GM19372 (cell line): ENCODE data around the gene CRACR2A.

Experiments
- ATAC-seq: cut with Tn5 transposase; IDR thresholded peaks from one replicate; pipeline ENCODE4 v1.9.1; 2021; ENCODE audit warnings: mild to moderate bottlenecking, low read depth, moderate library complexity; ENCODE audit not compliant: unreplicated experiment

The CRACR2A gene

DNA sequence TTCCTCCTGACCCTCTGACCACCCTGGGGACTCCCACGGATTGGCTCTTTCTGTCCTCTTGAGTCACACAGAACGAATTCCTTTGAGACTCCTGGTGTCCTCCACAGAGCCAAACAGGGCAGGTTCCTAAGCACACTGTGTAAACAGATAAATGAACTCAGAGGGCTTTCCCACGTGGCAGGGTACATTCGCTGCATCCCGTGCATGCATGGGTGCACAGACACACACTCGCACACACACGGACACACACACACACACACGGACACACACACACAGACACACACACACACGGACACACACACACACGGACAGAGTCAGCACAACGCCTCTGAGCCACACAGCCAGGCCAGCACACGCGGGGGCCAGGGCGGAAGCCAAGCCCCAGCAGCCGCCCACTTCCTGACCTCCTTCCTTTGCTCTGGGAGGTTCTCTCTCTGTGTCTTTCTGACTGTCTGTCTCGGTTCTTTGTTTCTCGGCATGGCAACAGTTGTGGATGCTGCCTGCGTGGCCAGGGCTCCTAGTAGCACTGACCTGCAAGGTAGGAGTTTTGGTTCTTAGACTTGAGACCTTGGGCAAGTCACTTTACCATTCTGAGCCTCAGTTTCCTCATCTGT is 706 bp downstream of the CRACR2A start:
- peak; percentile 70 for ATAC-seq

- no peak for ATAC-seq
Observed at GRCh38 chr12:3751151-3752095, 1.5 kb downstream of the CRACR2A start.

DNA sequence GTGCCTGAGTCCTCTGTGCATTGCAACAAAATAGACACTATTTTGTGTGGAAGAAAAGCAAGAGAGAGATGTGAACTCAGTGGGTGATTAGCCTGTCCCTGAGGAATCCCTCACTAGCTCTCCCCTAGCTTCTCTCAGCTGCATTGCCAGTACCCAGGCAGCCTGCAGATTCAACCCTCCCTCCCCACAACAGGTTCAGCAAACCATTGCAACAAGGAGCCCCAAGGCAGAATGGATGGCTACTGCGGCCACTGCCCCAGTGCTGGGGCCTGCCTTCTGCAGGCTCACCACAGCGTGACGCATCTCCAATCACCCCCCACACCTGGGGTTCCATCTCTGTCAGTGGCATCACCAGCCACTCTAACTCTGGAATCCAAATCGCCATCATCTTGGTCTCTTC is 2.3 kb downstream of the CRACR2A start:
- no peak for ATAC-seq

DNA sequence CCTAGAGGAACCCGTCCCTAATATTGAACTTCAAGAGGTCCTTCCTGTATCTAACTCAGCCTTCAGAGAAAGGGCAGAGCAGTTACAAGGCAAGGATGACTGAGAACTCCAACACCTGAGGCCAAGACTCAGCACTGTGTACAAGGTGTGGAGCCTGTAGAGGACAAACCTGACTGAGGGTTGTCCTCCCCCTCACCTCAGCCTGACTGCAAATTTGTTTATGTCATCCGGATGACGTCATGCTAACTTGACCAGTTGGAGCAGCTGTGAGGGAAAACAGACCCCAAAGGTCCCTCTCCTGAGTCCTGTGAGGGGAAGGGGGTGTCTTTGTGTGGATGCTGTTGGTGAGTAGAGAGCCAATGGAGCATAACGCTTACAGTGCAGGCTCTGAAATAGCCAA is 4.3 kb downstream of the CRACR2A start:
- ATAC-seq = no peak

DNA sequence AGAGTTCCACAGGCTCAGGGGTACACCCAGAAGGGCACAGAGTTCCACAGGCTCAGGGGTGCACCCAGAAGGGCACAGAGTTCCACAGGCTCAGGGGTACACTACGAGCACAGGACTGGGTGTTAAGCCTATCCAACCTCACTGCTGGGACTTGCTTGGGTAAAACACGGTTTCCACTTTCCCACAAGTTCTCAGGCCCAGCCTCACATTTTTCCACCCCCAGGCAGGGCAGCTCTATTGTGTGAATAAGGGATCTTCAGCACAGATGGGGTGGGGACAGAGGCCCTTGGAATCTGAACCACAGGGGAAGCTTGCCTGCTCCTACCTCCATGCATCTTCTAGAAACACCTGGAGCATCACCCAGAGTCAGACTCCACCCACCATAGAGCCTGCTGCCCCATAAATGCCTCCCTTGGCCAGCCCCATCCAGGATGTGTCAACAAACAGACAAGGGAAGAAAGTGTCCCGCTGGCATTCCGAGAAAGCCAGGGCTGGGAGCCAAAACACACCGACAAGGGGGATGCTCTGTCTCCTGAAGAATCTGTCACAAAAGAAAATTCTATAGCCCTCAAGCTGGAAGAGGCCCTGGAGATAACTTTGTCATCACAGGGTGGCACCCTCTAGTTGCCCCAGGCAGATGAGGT is 4.8 kb downstream of the CRACR2A start:
- no peak for ATAC-seq

- no peak for ATAC-seq
Observed at GRCh38 chr12:3747543-3747942, 5.4 kb downstream of the CRACR2A start.

DNA sequence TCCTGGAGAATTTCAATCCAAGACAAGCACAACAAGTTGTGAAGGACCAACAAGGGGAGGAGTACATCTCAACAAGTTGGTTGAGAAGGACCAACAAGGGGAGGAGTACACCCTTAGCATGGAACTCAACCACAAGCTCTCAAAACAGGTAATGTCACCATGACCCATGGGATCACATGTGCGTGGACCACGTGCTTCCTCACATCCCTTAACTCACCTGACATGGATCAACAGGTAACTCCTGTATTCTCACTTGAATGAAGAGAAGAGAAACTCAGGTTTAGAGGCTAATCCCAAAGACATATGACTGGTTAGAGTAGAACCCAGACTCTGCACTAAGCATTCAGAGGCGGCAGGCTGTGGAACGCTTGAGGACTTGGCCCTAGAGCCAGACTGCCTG is 6.2 kb downstream of the CRACR2A start:
- no peak for ATAC-seq

DNA sequence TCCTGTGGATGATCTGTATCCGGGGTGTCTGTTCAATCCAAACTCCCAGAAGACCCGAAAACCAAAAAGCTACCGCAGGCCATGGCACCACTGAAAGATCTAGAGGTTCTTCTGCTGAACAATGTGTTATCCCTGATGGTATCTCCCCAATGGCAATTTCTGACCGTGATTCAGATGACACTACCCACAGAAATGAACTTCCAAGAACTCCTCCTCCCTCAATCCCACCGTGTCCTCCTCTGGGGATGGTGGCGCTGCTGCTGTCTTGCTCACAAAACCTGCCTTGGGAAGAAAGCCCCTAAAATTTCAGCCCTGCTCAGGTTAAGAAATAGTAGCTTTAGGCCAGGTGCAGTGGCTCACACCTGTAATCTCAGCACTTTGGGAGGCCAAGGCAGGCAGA is 7.8 kb downstream of the CRACR2A start:
- ATAC-seq = no peak

- no peak for ATAC-seq
Observed at GRCh38 chr12:3744229-3744901, 8.5 kb downstream of the CRACR2A start.

DNA sequence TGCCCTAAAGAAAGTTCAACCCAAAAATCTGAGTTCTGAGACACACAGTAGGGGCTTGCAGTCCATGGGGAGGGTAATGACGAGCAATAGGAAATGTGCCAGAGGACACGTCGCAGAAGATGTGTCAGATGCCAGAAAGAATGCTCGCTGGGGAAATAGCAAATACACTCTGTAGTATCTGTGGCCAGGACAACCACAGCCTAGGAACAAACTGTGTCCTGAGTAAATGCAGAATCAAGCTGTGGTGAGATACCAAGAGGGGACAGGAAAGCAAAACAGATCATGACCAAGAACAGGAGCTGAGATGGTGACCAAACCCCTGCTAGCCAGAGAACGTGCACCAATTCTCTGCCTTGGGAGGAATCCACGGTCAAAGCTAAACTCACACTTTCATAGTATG is 9.1 kb downstream of the CRACR2A start:
- ATAC-seq = no peak

DNA sequence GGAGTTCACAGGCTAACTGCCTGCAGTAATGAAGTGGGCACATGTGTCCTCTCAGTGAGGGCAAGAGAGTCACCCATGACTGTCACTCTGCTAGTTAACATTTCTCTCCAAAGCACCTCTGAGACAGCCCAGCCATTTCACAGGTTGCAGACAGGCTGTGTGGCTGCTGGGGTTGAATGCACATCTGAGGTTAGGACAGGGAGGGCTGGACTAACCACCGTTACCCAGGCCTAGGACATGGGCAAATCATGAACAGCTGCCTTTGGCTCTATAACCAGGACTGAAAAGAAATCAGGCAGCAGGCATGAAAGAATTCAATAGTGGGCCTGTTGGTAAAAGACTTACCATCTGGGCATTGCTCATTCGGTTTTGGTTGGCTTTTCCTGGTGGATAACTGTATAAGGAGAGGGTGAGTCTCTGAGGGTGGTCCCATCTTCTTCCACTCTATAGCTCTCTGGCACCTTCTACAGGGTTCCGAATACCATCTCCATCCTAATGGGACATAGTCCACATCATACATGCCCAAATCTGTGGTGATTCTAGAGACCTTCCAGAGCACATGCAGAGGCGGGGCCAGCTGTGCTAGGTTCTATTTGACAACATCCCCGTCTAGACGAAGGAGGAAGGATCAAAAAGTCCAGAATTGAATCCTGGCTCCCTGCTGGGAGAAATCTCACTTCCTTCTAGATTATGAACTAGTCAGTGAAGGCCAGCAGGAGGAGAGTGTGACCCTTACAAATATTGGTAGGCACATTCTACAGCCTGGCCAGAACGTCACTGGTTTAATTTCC is 10.8 kb downstream of the CRACR2A start:
- no peak for ATAC-seq

GRCh38 chr12:3740480-3741231 is 12.3 kb downstream of the CRACR2A start:
- ATAC-seq = no peak

DNA sequence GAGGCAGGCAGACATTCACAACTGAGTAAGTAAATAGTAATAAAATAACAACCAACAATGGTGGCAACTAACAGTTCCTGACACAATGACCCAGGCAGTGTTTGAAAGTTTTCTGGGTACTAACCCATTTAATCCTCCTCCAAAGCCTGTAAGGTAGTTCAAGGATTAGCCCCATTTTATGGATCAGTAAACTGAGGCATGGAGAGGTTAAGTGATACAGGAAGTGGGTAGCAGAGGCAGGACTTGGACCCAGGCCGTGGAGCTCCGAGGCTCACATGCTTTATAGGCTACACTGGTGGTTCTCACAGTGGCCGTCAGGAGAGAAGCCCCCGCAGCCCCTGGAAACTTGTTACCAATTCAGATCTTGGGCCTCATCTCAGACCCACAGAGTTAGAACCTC is 17.5 kb downstream of the CRACR2A start:
- ATAC-seq = no peak

DNA sequence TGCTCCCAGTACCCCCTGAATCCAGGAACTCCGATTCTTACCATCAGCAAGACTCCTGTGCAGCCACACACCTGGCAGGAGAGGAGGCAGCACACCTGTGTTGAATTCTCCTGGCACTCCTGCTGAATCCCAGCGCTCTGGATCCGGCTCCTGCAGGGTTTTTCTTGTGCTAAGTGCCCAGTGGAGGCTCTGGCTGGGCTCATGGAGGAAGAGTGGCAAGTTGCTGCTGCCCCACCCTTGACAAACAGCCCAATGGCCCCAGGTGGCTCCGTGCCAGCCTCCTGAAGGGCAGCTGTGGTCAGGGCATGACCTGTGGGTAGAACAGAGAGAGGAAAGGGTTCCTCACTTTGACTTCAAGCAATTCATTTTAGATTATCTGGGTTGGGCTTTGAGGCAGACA is 20.0 kb downstream of the CRACR2A start:
- ATAC-seq = no peak

DNA sequence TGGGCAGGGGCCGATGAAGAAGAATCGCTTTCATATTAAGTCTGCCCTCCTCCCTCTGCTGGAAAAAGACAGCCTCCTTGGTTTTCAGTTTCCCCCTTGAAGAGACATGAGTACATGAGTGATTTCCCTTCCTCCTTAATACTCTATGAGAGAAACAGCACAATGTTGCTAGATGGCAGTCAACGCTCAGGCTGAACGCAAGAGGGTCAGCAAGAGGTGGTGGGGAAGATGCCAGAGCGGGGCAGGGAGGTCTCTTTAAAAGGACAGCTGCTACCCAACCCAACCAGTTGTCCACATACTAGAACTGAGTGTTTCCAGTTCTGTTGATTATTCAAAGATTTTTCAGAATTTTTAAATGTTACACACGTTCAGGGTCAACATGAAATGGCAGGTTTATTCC is 22.8 kb downstream of the CRACR2A start:
- ATAC-seq = no peak

DNA sequence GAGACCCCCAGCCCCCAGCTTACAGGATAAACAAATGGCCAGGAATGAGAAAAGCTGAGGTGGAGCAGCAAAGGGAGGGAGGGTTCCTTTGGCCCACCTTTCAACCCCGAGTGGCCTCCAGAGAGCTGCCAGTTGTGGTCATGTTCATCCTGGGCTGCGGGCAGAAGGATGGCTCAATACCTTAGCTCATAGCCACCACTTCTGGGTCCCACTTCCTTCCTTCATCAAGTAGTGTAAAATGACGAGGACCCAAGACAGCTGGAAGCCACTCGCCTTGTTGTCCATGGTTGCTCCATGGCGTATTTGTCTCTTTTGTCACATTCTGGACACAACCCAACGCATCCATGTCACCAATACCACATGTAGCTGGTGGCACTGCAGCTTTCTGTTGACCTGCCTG is 24.2 kb downstream of the CRACR2A start:
- ATAC-seq = no peak

DNA sequence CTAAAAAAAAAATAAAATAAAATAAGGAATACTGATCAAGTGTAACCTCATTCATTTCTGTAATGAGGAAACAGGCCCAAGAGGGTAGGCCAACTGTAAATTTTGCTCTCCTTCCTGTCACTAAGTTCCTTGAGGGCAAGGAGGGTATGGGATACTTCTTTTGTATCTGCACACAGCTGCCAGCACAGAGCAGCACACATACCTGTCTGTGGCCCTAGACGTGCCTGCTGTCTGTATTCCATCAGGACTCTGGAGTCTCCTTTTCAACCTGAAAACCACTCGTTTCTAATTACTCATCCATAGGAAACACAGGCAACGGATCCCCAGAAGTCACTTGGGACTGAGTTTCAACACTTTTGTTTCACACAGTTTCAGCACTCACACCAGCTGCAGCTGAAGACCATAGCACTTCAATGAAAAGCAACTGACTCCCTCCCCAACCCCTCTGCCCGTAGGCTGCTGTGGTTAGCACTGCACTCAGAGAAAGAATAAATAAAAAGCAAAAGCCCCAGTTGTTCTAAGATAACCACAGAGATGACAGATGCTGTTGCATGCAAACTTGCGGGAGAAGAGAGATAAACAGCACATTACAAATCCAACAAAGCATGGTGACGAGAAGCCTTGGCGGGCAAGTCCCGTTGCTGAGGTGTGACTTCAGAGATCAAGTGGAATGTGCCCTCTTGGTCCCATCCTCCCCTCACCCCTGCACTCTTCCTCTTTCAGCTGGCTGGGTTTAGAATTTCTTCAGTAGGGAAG is 24.9 kb downstream of the CRACR2A start:
- ATAC-seq = no peak

GRCh38 chr12:3727354-3727753 is 25.6 kb downstream of the CRACR2A start:
- ATAC-seq = no peak

- no peak for ATAC-seq
Observed at GRCh38 chr12:3726456-3726855, 26.5 kb downstream of the CRACR2A start.
